DMS53 treated with DMSO at 0.1 percent for 48 hours (cell line): Measurements from ENCODE around the gene RNF19B.
"Not testable (repeated sequence)": the region's sequence is repeated elsewhere in the genome, so short reads cannot be mapped to it uniquely, and the experiment has no call there.

ENCODE experiments used
- DNase-seq: peaks from one replicate; lab custom pipeline; 2025; ENCODE audit not compliant: unreplicated experiment; lab: John Stamatoyannopoulos, UW

The RNF19B gene

DNA sequence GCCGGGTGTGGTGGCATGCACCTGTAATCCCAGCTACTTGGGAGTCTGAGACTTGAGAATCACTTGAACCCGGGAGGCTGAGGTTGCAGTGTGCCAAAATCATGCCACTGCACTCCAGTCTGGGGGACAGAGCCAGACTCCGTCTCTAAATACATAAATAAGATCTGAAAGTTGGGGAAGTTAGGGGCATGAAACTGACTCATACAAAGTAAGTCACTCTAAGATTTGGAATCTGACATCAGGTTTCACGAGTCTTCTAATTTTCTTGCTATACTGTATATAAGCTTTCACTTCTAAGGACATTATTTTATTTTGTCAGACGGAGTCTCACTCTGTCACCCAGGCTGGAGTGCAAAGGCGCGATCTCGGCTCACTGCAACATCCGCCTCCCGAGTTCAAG, 30.1 kb downstream of the RNF19B start:
- DNase-seq = no peak

DNA sequence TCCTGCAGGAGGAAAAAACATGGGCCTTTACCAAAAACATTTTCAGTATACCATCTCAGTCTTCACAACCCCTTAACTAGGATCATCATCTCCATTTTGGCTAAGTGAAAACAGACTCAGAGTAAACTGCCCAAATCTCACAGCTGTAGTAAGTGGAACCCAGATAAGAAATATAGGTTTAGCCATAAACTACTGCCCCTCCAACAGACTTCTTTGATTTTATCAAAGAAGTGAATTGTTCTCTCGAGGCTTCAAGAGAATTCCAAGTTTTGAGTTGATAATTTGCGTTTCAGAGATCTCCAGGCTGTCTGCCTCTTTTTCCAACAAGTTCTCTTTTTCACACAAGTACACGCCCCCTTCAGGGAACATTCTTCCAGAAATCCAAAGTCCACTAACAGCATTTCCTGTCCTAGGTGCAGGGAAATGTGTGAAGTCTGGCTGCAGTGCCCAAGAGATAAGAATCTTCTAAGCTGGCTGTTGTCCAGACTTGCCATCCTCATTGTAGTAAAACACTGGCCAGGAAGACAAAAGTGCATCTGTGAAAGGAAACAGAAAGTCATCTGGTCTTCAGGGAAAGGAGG, 30.8 kb downstream of the RNF19B start:
- DNase-seq = no peak

DNA sequence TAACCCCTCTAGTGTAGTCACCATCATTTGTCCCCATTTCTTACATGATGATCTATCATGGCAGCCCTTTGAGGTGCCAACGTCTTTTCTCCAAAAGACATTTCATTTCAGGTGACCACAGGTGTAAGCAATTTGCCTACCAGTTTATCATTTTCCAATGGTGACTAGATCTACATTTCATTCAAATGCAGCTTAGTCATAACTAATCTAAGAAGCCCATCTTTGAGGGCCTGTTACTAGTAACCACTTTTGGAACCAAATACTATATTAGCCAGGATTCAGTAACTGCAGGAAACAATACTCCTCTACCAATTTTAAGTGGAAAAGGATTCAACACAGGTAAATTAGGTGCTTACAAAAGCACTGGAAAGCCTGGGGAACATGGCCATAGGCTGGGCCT, 32.8 kb downstream of the RNF19B start:
- no peak for DNase-seq

DNA sequence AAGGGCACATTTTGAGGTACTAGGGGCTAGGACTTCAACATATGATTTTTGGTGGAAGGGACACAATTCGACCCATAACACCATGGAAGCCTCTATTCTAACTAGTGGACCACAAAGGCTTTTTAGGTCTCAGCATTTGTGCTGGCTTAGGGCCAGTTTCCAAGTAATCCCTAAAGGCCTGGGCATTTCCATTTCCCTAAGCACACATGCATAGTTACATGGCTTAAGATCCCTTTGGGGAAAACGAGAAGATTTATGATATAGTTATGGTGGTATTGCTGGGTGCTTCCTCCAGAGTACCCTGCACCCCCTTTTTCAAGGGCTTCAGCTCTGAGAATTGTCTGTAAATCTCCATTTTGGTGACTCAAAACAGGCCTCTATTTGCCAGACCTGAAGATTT, 35.2 kb downstream of the RNF19B start:
- DNase-seq = no peak

DNA sequence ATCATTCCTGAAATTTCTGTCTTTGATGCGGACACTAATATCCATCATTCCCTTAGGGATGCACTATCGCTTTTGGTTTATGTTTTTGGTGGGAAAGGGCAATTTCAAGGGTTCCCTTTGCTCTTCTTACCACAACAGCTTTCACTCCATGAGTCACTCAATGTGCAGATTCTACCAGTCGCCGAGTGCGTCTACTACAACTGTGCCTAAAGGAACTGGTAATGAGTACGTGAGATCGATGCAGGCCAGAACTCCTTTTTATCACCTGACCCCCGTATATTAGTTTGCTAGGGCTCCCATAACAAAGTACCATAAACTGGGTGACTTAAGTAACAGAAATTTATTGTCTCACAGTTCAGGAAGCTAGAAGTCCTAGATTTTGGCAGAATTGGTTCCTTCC, 35.9 kb downstream of the RNF19B start:
- DNase-seq = no peak

DNA sequence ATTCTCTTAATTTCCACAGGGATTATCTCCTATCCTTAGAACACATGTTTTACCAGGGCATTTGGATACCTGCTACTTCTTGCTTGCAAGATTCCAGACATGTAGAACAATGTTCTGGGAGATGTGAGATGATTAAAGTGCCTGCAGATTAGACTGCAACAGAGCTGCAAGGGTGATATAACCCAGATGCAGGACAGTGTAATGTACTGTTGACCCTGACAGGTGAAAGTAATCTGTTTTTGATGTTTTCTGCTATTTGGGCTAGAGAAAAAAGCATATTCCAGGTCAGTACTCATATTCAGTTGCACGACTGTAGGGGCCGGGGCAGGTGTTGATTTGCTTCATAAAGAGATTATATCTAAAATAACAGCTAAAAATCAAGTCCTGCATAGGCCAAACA, 36.3 kb downstream of the RNF19B start:
- no peak for DNase-seq

DNA sequence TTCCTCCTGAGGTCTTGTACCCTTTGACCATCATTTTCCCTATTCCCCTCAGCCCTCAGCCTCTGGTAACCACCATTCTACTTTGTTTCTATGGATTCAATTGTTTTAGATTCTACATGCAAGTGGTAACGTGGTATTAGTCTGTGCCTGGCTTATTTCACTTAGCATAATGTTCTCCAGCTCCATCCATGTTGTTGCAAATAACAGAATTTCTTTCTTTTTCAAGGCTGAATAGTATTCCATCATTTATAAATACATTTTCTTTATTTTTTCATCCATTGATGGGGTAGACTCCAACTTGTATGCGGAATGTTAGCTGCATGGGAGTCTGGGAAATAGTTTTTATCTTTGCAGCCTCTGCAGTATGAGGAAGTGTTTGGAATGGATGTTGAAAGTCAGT, 37.2 kb downstream of the RNF19B start:
- DNase-seq = no peak

DNA sequence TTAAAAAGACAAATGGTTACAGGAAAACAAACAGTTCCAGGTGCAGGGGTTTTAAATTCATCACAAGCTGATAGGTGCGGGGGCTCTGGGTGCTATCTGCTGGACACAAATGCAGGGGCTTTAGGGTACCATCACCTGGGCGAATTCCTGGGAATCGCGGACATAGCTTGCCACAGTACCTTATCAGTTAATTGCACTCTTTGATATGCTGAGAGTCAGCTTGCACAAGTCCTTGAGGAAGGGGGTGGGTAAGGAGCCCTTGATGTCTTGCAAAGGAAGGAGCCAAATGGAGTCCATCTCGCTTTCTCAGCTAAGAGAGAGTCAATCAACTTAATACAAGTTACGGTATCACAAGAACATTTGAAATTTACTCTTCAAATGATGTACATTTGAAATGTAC, 38.0 kb downstream of the RNF19B start:
- no peak for DNase-seq

DNA sequence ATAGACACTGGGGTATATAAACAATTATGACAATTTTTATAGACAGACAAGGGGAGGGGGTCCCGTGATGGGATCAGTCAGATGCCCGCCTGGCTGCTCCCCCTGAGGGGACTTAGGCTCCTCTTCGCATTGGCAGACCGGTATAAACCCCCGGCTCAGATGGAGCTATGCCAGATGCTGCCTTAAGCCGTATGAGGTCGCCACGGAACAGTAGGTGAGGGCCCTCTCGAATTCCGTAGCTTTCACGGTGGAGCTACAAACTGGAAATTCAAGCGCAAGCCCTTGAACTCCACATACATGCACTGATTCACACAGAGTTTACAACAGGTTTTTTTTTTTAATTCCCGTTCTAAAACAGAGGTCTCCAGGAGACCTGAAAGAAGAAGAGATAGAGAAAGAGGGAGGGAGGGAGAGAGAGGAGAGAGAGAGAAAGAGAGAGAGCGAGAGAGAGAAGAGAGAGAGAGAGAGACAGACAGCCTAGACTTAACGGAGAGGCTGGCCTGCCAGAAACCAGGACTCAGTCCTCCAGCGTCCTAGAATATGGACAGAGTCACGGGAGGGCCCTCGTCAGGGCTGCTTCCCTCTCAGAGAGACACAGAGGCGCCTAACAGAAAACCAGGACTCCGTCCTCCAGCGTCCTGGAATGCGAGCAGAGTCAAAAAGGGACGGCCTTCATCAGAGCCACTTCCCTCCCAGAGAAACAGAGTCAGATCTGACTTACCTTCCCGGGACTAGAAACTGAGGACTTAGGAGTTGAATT, 39.0 kb downstream of the RNF19B start:
- peak; percentile 32 for DNase-seq

DNA sequence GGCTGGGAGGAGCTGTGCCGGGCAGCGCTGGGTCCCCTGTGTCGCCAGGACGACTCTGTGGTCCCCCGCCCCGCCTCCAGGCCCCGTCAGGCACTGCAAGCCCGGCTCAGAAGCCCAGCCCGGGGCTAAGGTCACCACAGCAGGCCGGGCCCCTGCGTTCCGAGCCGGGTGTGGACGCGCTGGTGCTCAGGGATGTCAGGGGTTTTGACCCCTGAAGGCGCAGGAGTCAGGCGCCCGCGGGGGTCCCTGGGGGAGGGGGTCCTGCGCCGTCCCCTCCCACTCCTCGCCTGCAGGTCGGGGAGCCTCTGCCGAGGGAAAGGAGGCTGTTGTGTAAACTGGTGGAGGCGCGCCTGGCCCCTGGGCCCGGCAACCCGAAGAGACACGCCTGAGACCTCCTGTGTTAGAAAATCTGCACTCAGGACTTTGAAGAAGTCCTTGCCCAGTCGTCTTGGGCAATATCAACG, 39.7 kb downstream of the RNF19B start:
- peak; percentile 15 for DNase-seq

DNA sequence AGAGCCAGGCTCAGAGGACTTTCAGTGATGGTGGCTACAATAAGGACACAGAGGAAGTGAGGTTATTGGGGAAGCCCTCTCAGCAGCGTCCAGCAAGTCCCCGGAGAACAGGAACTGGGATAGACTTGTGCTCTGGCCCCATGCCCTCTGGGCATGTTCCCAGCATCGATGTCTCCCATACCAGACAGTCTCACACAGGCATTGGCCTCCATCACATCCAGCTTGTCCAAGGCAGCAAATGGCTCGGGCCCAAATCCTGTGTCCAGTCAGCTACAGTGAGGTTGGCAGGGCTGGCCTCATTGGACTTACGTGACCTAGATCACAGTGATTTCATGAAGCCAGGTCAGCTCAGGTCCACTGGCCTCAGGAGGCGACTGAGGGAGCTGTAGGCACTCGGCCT, 43.8 kb downstream of the RNF19B start:
- no peak for DNase-seq

DNA sequence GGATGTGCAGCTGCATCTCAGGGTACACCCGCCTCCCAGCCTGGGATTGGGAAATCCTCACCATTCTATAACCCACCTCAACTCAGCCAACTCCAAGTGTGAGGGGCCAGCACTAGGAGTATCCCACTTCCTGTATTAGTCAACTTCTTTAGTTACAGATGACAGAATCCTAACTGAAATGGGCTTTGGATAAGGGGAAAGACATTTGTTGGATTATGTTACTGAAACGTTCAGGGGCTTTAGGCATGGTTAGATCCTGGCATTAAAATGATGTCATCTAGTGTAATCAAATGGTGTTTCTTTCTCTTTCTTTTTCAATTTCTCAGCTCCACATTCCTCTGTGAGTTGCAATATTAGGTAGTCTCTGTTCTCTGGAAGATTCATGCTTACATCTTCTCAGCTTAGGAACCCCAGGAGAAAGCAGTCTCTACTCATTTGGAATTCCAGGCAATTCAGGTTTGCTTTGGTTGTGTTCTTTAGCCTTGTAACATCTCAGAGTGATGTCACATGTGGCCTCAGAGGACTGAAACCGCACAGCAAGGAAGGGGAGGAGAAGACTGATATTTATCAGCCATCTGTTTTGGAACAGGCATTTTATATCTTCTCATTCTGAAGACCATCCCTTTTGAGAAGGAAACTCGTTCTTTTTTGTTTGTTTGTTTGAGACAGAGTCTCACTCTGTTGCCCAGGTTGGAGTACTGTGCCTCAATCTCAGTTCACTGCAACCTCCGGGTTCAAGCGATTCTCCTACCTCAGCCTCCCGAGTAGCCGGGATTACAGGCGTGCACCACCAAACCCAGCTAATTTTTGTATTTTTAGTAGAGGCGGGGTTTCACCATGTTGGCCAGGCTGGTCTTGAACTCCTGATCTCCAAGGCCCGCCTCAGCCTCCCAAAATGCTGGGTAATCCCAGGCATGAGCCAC, 44.5 kb downstream of the RNF19B start:
- no peak for DNase-seq

DNA sequence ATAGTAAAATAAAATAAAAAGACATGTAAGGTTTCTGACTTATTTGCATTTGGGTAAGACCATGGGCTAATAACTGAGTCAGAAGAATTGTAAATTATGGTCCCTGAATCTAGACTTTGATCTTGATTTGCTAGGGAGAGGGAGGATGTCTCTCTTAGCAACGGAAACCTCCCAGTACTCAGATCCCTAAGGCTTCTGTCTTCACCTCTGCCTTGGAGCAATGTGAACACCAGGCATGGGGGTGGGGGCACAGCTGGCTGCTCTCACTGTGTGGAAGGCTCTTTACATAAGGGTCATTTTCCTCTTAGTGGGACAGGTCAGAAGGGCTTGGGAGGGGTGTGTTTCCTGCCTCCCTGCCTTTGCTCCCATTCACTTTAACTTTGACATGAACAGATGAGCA, 46.4 kb downstream of the RNF19B start:
- DNase-seq = no peak

DNA sequence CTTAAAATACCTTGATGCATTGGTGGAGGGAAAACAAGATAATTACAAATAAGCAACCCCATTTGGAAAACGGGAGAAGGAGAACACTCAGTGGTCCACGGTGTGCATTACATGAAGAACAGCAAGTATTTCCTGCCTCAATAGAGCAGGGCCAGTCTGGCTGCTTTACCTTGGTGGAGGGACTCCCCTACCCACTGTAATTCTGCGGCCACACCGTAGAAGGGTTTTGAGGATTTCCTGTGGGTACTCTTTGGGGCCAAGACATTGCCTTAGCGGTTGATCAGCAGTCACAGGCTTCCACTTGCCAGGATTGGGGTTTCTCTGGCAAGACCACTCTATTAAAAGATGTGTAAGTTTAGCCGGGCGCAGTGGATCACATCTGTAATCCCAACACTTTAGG, 47.1 kb downstream of the RNF19B start:
- DNase-seq = no peak

DNA sequence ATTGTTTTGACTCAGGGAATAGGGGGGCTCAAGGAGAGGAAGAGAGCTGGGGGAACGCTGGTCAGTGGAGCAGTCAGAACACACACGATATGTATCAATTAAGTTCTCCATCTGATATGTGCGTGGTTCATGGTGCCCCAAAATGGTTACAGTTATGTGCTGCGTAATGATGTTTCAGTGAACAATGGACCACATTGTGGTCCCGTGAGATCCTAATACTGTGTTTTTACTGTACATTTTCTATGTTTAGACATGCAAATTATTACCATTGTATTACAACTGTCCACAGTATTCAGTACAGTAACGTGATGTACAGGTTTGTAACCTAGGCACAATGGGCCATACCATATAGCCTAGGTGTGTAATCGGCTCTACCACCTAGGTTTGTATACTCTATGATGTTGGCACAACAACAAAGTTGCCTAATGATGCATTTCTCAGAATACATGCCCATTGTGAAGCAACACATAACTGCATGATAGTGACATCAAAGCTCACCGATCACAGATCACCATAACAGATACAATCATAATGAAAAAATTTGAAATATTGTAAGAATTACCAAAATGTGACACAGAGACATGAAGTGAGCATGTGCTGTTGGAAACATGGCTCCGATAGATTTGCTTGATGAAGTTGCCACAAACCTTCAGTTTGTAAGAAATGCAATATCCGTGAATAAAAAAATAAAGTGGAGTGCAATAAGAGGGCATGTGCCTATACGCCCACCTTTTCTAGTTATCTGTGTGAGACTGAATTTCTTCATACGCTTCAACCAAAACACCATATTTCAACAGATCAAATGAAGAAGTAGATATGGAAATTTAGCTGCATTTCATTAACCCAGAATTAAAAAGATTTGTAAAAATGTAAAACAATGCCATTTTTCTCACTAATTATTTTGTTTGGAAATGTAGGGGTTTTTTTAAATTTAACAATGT, 48.6 kb downstream of the RNF19B start:
- DNase-seq = no peak

DNA sequence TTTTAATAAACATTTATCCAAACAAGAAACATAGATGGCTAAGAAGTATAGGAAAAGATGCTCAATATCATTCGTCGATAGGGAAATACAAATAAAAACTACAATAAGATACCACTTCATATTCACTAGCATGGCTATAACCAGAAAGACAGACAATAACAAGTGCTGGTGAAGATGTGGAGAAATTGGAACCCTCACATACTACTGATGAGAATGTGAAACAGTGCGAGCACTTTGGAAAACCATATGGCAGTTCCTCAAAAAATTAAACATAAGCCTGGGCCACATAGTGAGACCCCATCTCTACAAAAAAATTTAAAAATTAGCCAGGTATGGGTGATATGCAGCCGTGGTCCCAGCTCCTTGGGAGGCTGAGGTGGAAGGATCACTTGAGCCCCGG, 54.3 kb downstream of the RNF19B start:
- DNase-seq = no peak

DNA sequence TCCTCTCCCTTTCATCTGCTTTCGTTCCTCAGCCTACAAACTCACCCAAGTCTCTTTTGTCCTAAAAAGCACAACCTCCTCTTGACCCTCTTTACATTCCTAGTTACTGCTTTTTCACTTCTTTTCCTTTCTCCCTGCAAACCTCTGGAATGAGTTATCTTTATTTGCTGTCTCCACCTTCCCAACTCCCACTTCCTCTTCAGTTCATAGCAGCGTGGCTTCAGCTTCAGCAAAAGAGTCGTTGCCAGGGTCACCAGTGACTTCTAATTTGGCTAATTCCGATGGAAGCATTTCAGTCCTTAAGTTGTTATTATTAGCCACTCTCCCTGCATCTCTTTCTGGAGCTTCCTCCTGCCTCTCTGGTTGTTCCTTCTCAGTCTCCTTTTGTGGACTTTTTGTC, 57.2 kb downstream of the RNF19B start:
- no peak for DNase-seq

DNA sequence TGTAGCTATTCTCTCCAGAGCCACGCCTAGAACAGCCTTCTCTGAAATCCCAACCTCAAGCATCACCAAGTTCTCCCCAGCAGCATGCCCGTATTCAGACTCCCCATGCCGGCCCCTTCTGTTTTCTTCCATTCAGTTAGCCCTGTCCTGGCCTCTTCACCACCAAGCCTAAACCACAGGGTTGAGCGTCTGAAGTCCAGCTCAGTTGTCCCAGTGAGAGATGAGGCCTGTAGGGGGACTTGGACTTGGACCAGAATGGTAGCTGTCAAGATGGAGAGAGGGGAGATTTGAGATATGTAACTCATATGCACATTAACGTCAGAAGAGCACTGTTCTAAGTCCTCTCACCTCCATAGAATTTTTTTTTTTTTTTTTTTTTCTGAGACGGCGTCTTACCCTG, 58.0 kb downstream of the RNF19B start:
- no peak for DNase-seq

DNA sequence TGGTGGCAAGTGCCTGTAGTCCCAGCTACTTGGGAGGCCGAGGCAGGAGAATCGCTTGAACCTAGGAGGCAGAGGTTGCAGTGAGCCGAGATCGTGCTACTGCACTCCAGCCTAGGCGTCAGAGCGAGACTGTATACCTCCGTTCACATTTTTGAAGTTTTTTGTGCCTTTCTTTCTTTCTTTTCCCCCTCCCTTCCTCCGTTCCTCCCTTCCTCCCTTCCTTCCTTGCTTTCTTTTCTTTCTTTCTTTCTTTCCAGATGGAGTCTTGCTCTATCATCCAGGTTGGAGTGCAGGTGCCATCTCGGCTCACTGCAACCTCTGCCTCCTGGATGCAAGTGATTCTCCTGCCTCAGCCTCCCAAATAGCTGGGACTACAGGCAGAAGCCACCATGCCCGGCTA, 59.0 kb downstream of the RNF19B start:
- not testable (repeated sequence) for DNase-seq

DNA sequence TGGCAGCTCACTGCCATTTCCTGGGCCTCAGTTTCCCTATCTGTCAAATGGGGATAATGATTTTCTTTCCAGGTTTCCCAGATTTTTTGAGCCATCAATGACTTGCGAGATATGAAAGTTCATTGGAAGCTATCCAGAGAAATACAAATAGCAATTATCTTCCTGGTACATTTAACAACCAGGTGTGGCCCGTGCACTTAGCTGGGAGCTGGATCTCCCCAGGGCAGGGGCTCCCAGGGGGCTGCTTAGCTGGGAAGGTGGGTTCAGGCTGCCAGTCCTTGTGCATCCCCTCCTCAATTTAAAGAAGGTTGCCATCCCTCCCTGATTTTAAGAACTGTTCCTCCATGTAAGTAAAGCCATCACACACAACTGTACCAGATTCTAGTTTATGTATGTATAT, 59.8 kb downstream of the RNF19B start:
- no peak for DNase-seq
